GM10266 (cell line): ENCODE results near the gene SART3.
"Not testable (repeated sequence)": the region's sequence is repeated elsewhere in the genome, so short reads cannot be mapped to it uniquely, and the experiment has no call there.

ENCODE experiments used
- DNase-seq: peaks from one replicate; pipeline ENCODE4 v3.0.0; 2012; ENCODE audit errors: extremely low spot score
- TF ChIP-seq, protein P1 (sequence below): IDR thresholded peaks from 2 replicates; pipeline ENCODE4 v1.5.1; 2012; ENCODE audit warnings: mild to moderate bottlenecking, low read depth; ENCODE audit not compliant: control insufficient read depth, insufficient read depth; ENCODE audit errors: missing control alignments

Gene SART3

DNA sequence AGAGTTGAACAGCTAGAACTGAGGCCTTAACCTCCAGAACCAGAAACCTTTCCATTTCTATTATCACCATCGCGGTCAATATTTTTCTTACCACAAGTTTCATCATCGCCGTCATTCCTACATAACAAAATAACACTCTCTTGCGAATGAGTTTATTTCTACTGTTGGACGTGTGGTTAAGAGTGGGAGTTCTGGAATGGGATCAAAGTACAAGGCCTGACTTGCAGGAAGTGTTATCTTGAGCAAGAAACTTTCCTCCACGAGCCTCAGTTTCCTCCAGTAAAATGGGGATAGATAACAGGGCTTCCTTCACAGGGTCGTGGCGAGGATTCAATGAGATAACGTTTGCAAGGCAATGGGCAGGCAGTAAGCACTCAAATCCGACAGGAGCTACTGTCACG lies 652 bp downstream of the SART3 start:
- TF ChIP-seq, protein P1, sequence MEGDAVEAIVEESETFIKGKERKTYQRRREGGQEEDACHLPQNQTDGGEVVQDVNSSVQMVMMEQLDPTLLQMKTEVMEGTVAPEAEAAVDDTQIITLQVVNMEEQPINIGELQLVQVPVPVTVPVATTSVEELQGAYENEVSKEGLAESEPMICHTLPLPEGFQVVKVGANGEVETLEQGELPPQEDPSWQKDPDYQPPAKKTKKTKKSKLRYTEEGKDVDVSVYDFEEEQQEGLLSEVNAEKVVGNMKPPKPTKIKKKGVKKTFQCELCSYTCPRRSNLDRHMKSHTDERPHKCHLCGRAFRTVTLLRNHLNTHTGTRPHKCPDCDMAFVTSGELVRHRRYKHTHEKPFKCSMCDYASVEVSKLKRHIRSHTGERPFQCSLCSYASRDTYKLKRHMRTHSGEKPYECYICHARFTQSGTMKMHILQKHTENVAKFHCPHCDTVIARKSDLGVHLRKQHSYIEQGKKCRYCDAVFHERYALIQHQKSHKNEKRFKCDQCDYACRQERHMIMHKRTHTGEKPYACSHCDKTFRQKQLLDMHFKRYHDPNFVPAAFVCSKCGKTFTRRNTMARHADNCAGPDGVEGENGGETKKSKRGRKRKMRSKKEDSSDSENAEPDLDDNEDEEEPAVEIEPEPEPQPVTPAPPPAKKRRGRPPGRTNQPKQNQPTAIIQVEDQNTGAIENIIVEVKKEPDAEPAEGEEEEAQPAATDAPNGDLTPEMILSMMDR: no peak
- DNase-seq: no peak

GRCh38 chr12:108559748-108560147 lies 1.2 kb downstream of the SART3 start:
- TF ChIP-seq, protein P1: peak; percentile 20
- DNase-seq: no peak

DNA sequence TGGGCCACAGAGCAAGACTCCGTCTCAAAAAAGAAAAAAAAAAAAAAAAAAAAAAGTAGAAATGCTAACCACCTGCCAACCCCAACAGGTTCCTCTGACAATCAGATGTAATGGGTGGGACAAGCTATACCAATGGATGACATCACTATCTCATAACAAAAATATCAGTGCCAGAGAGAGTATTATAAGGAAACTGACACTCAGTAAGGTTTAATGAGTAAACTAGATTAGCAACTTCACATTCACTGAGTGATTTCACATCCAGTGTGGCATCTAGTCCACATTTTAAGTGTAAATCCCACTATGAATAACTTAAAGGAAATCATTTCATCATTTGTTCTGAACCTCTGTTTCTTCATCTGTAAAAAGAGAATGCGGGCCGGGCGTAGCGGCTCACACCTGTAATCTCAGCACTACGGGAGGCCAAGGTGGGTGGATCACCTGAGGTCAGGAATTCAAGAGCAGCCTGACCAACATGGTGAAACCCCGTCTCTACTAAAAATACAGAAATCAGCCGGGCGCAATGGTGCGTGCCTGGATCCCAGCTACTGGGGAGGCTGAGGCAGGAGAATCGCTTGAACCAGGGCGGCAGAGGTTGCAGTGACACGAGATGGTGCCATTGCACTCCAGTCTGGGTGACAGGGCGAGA lies 1.8 kb downstream of the SART3 start:
- TF ChIP-seq, protein P1: no peak
- no peak for DNase-seq

DNA sequence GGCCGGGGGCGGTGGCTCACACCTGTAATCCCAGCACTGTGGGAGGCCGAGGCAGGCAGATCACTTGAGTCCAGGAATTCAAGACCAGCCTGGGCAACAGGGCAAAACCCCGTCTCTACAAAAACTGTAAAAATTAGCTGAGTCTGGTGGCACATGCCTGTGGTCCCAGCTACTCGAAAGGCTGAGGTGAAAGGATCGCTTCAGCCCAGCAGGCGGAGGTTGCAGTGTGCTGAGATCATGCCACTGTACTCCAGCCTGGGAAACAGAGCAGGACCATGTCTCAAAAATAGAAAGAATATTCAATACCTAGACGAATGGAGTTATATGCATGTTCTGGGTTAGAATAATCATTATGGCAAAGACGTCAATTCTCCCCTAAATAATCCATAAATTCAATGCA lies 5.6 kb downstream of the SART3 start:
- DNase-seq: not testable (repeated sequence)

GRCh38 chr12:108553799-108554198 lies 7.2 kb downstream of the SART3 start:
- no peak for DNase-seq
- TF ChIP-seq, protein P1: no peak

DNA sequence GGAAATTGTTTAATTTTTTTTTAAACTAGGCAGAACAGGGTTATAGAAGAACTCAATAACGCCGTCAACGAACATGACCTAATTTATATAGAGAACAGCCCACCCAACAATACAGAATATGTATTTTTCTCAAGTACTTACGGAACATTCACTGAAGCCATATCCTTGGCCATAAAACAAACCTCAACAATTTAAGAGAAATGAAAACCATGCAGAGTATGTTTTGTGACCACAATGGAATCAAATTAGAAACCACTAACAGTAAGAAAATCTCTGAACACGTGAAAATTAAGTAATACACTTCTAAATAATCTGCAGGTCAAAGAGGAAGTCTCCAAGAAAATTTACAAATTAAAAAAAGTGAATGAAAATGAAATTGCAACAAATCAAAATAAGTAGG lies 9.4 kb downstream of the SART3 start:
- TF ChIP-seq, protein P1: no peak

DNA sequence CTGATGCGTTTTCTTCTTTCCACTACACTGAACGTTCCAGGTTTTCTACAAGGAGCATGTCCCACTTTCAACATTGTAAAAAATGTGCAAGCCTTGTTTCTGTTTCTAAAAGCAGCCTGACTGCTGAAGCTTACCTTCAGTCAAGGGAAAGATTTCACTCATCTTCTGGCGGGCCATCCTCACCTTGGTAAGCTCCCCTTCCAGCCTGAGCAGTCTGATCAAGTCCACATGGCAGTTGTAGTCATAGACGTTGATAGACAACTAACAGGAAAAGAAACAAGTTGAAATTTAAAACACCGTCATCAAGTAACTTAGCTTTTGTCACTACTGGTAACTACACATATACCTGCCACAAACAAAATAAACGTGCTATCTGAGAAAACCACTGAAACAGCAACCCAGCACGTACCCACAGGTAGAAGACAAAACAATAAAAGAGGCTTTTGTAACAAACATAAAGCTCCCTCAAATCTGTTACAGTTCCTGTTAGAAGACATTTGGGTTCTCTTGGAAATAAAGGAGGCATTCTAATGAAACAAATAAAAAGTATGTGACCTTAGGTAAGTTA lies 11.9 kb downstream of the SART3 start:
- DNase-seq: no peak
- TF ChIP-seq, protein P1: no peak

More for the DNA sequence above, 9.4 kb downstream of the SART3 start:
- no peak for DNase-seq

DNA sequence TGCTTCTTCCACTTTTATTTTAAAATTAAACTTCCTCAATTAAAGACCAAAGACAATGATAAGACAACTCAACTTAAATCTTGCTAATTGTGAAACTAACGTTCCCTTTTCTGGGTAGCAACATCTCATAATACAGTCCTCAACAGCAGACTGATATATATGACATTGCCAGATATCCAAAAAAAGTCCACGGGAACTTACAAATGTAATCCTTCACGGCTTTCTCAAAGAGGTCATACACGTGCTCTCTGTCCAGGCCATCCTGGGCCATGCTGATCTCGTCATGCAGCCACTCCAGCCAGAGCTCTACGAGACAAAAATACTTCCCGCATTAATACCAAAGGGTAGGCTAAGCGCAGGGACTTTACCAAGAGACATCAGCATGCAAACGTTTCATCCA lies 13.3 kb downstream of the SART3 start:
- TF ChIP-seq, protein P1: no peak
- DNase-seq: no peak
